HFFc6 (cell line): ENCODE results near the gene GET3. TPM values are rescaled to one million over a fixed set of nuclear protein-coding genes. Genes with fewer than 3 reads are reported as not detected.

ENCODE experiments used
- DNase-seq: peaks from one replicate; pipeline ENCODE4 v3.0.0-alpha.2; 2018
- H3K27ac Mint-ChIP-seq: 2 replicates; pipeline ENCODE4 v1.8.0; 2020; ENCODE audit warnings: mild to moderate bottlenecking, mixed read lengths
- H3K27me3 Mint-ChIP-seq: 2 replicates; pipeline ENCODE4 v1.8.0; 2021; ENCODE audit warnings: mild to moderate bottlenecking, moderate library complexity, mixed read lengths; ENCODE audit not compliant: insufficient read depth
- H3K36me3 Mint-ChIP-seq: 2 replicates; pipeline ENCODE4 v1.8.0; 2021; ENCODE audit warnings: low read depth, mixed read lengths
- H3K4me1 Mint-ChIP-seq: 2 replicates; pipeline ENCODE4 v1.8.0; 2020; ENCODE audit warnings: low read depth, mixed read lengths
- H3K4me3 Mint-ChIP-seq: 2 replicates; pipeline ENCODE4 v1.8.0; 2020; ENCODE audit warnings: mild to moderate bottlenecking, moderate library complexity, mixed read lengths
- H3K9me3 Mint-ChIP-seq: 2 replicates; pipeline ENCODE4 v1.8.0; 2020; ENCODE audit warnings: mild to moderate bottlenecking, mixed read lengths
- CTCF ChIP-seq: fragments of 200-600 bp; sonication (generic); IDR thresholded peaks from 2 replicates; pipeline ENCODE4 v1.5.0; 2021; ENCODE audit warnings: antibody characterized with exemption, mild to moderate bottlenecking
- total RNA-seq, 6 experiments: library from RNA; stranded (reverse); fragmentation: NEBNext Ultra II Directional; extraction: Animal tissue kit (Norgen Biotek cat#: 25700); gene quantifications; 2 replicates in 1 of 6; 3 replicates in 5 of 6; pipeline ENCODE4 v1.2.3, GENCODE V29; 2021

The GET3 gene
- total RNA-seq, 6 experiments from 2014 or later, result 97.0 to 116 (median 107) TPM

GRCh38 chr19:12774588-12775555, 37.6 kb downstream of the GET3 start, which contains the start of gene HOOK2:
Gene HOOK2, minus strand, starts transcription at chr19:12775552. Its CDS starts 103 bp downstream, at chr19:12775449.
- no peaks in the 10 kb centered on the region for H3K36me3 Mint-ChIP-seq
- H3K9me3 Mint-ChIP-seq, result no peaks in the 10 kb centered on the region
- peaks cover 50% of the 10 kb centered on the region for H3K4me1 Mint-ChIP-seq
- H3K27ac Mint-ChIP-seq, result peak within 1 kb of the TSS; percentile 40; the same call in 1 of the 2 replicates
- no peaks in the 10 kb centered on the region; the same call in 1 of the 2 replicates for H3K27me3 Mint-ChIP-seq
- peak within 1 kb of the TSS; percentile 73 for H3K4me3 Mint-ChIP-seq
- no peak for TF ChIP-seq CTCF
- no peak for DNase-seq

- DNase-seq, result peak; percentile 63
- Mint-ChIP-seq H3K9me3 (no peaks in the 10 kb centered on the region), H3K27ac (peak overlapping the region; percentile 95), H3K27me3 (no peaks in the 10 kb centered on the region; the same call in 1 of the 2 replicates), H3K4me3 (peak overlapping the region; percentile 91), H3K36me3 (no peaks in the 10 kb centered on the region), H3K4me1 (peaks cover 51% of the 10 kb centered on the region)
- TF ChIP-seq CTCF, result peak; percentile 98
Observed at GRCh38 chr19:12777217-12778016, 40.1 kb downstream of the GET3 start.

- peak; percentile 65 for DNase-seq
- H3K36me3 Mint-ChIP-seq, result no peaks in the 10 kb centered on the region
- no peak for TF ChIP-seq CTCF
- no peaks in the 10 kb centered on the region; the same call in 1 of the 2 replicates for H3K27me3 Mint-ChIP-seq
- peaks cover 43% of the 10 kb centered on the region for H3K4me1 Mint-ChIP-seq
- peak overlapping the region; percentile 91 for H3K4me3 Mint-ChIP-seq
- no peaks in the 10 kb centered on the region for H3K9me3 Mint-ChIP-seq
- peak overlapping the region; percentile 95 for H3K27ac Mint-ChIP-seq
Observed at GRCh38 chr19:12778017-12778904, 41.0 kb downstream of the GET3 start.

- Mint-ChIP-seq H3K9me3 (no peaks in the 10 kb centered on the region), H3K4me1 (peaks cover 37% of the 10 kb centered on the region), H3K4me3 (peak overlapping the region; percentile 91), H3K27ac (peak overlapping the region; percentile 95), H3K27me3 (no peaks in the 10 kb centered on the region; the same call in 1 of the 2 replicates), H3K36me3 (no peaks in the 10 kb centered on the region)
- DNase-seq, result no peak
- no peak for TF ChIP-seq CTCF
Observed at GRCh38 chr19:12778905-12779161, 41.5 kb downstream of the GET3 start.
